GM19035 (cell line): ENCODE data around the gene ATP6V1B1.
"Not testable (repeated sequence)": the region's sequence is repeated elsewhere in the genome, so short reads cannot be mapped to it uniquely, and the experiment has no call there.

Experiments used
- ATAC-seq: cut with Tn5 transposase; IDR thresholded peaks from one replicate; pipeline ENCODE4 v1.9.1; 2021; ENCODE audit not compliant: unreplicated experiment

Gene ATP6V1B1

GRCh38 chr2:70987386-70987785, 51.7 kb downstream of the ATP6V1B1 start:
- no peak for ATAC-seq

GRCh38 chr2:70988151-70988550, 52.5 kb downstream of the ATP6V1B1 start:
- no peak for ATAC-seq

GRCh38 chr2:70988726-70989648, 53.3 kb downstream of the ATP6V1B1 start:
- no peak for ATAC-seq

- ATAC-seq: no peak
Observed at GRCh38 chr2:70990216-70990615, 54.5 kb downstream of the ATP6V1B1 start.

GRCh38 chr2:70991142-70991541, 55.4 kb downstream of the ATP6V1B1 start:
- ATAC-seq: no peak

GRCh38 chr2:70991742-70992141, 56.0 kb downstream of the ATP6V1B1 start:
- no peak for ATAC-seq

- ATAC-seq: no peak
Observed at GRCh38 chr2:70992945-70993853, 57.5 kb downstream of the ATP6V1B1 start.

GRCh38 chr2:70994009-70994698, 58.5 kb downstream of the ATP6V1B1 start:
- peak; percentile 28 for ATAC-seq

- peak; percentile 96 for ATAC-seq
Observed at GRCh38 chr2:70994699-70995425, 59.2 kb downstream of the ATP6V1B1 start, which contains the start of gene TEX261. Gene TEX261, minus strand, starts transcription at chr2:70994873. Its CDS starts 116 bp downstream, at chr2:70994757.

- peak; percentile 51 for ATAC-seq
Observed at GRCh38 chr2:70995426-70995729, 59.7 kb downstream of the ATP6V1B1 start.

GRCh38 chr2:70998885-70999284, 63.2 kb downstream of the ATP6V1B1 start:
- not testable (repeated sequence) for ATAC-seq

- no peak for ATAC-seq
Observed at GRCh38 chr2:70999362-70999761, 63.7 kb downstream of the ATP6V1B1 start.

- not testable (repeated sequence) for ATAC-seq
Observed at GRCh38 chr2:70999931-71000330, 64.2 kb downstream of the ATP6V1B1 start.

GRCh38 chr2:71000780-71001591, 65.3 kb downstream of the ATP6V1B1 start:
- peak; percentile 87 for ATAC-seq

- no peak for ATAC-seq
Observed at GRCh38 chr2:71001592-71001927, 65.9 kb downstream of the ATP6V1B1 start.

- ATAC-seq: no peak
Observed at GRCh38 chr2:71001981-71002570, 66.4 kb downstream of the ATP6V1B1 start.

GRCh38 chr2:71003396-71003795, 67.7 kb downstream of the ATP6V1B1 start:
- ATAC-seq: no peak

GRCh38 chr2:71003966-71004755, 68.5 kb downstream of the ATP6V1B1 start:
- no peak for ATAC-seq

GRCh38 chr2:71004857-71005256, 69.2 kb downstream of the ATP6V1B1 start:
- no peak for ATAC-seq
